HepG2 (cell line): Measurements from ENCODE around the gene HBQ1. TPM values are rescaled to one million over a fixed set of nuclear protein-coding genes. Genes with fewer than 3 reads are reported as not detected.
A peak's percentile ranks its signal among the peaks of the same experiment; 100 is the strongest.

Experiments used
- AGO1 ChIP-seq: fragments of 200-400 bp; formaldehyde crosslinking; IDR thresholded peaks from 2 replicates; pipeline ENCODE4 v1.6.1; 2017; ENCODE audit warnings: mild to moderate bottlenecking, low read depth, low read length, moderate library complexity; ENCODE audit not compliant: poor library complexity, severe bottlenecking
- CBX2 ChIP-seq, 2 experiments: fragments of 200-600 bp in 1 of 2; sonication (generic); formaldehyde crosslinking in 1 of 2; IDR thresholded peaks; 2 replicates each; pipeline versions ENCODE4 v1.7.0 to v1.8.1; 2018 to 2022; ENCODE audit warnings: low read depth in 2 of 2, low read length in 1 of 2, mild to moderate bottlenecking in 1 of 2, missing genetic modification reagents in 1 of 2
- CEBPB ChIP-seq: IDR thresholded peaks from 2 replicates; pipeline ENCODE4 v1.6.1; 2011; ENCODE audit warnings: low read depth, low read length, improper control_type of control experiment, borderline replicate concordance
- HNF4G ChIP-seq, 2 experiments: sonication (generic) in 1 of 2; formaldehyde crosslinking in 1 of 2; IDR thresholded peaks; 2 replicates each; pipeline versions ENCODE4 v1.4.0 to v1.6.1; 2011 to 2020; ENCODE audit warnings: borderline replicate concordance in 2 of 2, low read depth in 2 of 2, mild to moderate bottlenecking in 2 of 2, low read length in 1 of 2, missing genetic modification reagents in 1 of 2, moderate library complexity in 1 of 2
- IRX3 ChIP-seq: sonication (generic); formaldehyde crosslinking; IDR thresholded peaks from 2 replicates; pipeline ENCODE4 v1.8.1; 2023; ENCODE audit warnings: mild to moderate bottlenecking, low read depth, missing genetic modification reagents, borderline replicate concordance
- JDP2 ChIP-seq: sonication (generic); formaldehyde crosslinking; IDR thresholded peaks from 2 replicates; pipeline ENCODE4 v1.8.1; 2022; ENCODE audit warnings: missing genetic modification reagents, borderline replicate concordance
- KAT2B ChIP-seq: fragments of 150-350 bp; IDR thresholded peaks from 2 replicates; pipeline ENCODE4 v1.6.1; 2014; ENCODE audit warnings: low read depth, low read length, borderline replicate concordance
- MEIS1 ChIP-seq: sonication (generic); formaldehyde crosslinking; IDR thresholded peaks from 2 replicates; pipeline ENCODE4 v1.9.0; 2021; ENCODE audit warnings: mild to moderate bottlenecking, missing genetic modification reagents, moderate library complexity, borderline replicate concordance
- PCBP1 ChIP-seq: fragments of 200-400 bp; formaldehyde crosslinking; IDR thresholded peaks from 2 replicates; pipeline ENCODE4 v1.6.1; 2017; ENCODE audit warnings: mild to moderate bottlenecking, low read depth, low read length, borderline replicate concordance
- RBM39 ChIP-seq: fragments of 200-400 bp; formaldehyde crosslinking; IDR thresholded peaks from one replicate; pipeline ENCODE4 v1.6.1; 2018; ENCODE audit warnings: antibody characterized with exemption, mild to moderate bottlenecking, low read depth, low read length; ENCODE audit not compliant: poor library complexity, severe bottlenecking
- RFX5 ChIP-seq: IDR thresholded peaks from 2 replicates; pipeline ENCODE4 v1.6.1; 2011; ENCODE audit warnings: low read depth, low read length, improper control_type of control experiment
- RXRB ChIP-seq: IDR thresholded peaks from 2 replicates; pipeline ENCODE4 v1.6.1; 2016; ENCODE audit warnings: borderline replicate concordance, missing genetic modification reagents, missing compliant biosample characterization
- THYN1 ChIP-seq: sonication (generic); formaldehyde crosslinking; IDR thresholded peaks from 2 replicates; pipeline ENCODE4 v1.8.1; 2023; ENCODE audit warnings: low read depth, mild to moderate bottlenecking, moderate library complexity, missing genetic modification reagents, borderline replicate concordance
- U2AF1 ChIP-seq: fragments of 200-400 bp; formaldehyde crosslinking; optimal IDR thresholded peaks from 2 replicates; pipeline ENCODE3; 2017; ENCODE audit warnings: mild to moderate bottlenecking, low read depth, low read length
- ZGPAT ChIP-seq: IDR thresholded peaks from 2 replicates; pipeline ENCODE4 v1.6.1; 2016; ENCODE audit warnings: mild to moderate bottlenecking
- ZMYM4 ChIP-seq: sonication (generic); formaldehyde crosslinking; IDR thresholded peaks from 2 replicates; pipeline ENCODE4 v1.8.1; 2023; ENCODE audit warnings: mild to moderate bottlenecking, missing genetic modification reagents
- ZNF317 ChIP-seq: sonication (generic); formaldehyde crosslinking; IDR thresholded peaks from 2 replicates; pipeline ENCODE4 v1.5.0; 2020; ENCODE audit warnings: mild to moderate bottlenecking, missing genetic modification reagents
- ZNF335 ChIP-seq: sonication (generic); formaldehyde crosslinking; IDR thresholded peaks from 2 replicates; pipeline ENCODE4 v1.4.0; 2020; ENCODE audit warnings: missing genetic modification reagents
- ZNF660 ChIP-seq: sonication (generic); formaldehyde crosslinking; IDR thresholded peaks from 2 replicates; pipeline ENCODE4 v1.5.1; 2020; ENCODE audit warnings: mild to moderate bottlenecking, low read depth, missing genetic modification reagents, borderline replicate concordance
- ZNF772 ChIP-seq: sonication (generic); formaldehyde crosslinking; IDR thresholded peaks from 2 replicates; pipeline ENCODE4 v1.5.0; 2020; ENCODE audit warnings: mild to moderate bottlenecking, missing genetic modification reagents
- ZNF883 ChIP-seq: sonication (generic); formaldehyde crosslinking; IDR thresholded peaks from 2 replicates; pipeline ENCODE4 v1.5.1; 2020; ENCODE audit warnings: mild to moderate bottlenecking, missing genetic modification reagents; ENCODE audit errors: not compliant biosample characterization
- ZSCAN22 ChIP-seq: sonication (generic); formaldehyde crosslinking; IDR thresholded peaks from 2 replicates; pipeline ENCODE4 v1.4.0; 2020; ENCODE audit warnings: mild to moderate bottlenecking, missing genetic modification reagents
- polyA plus RNA-seq, 8 experiments: library from polyadenylated mRNA; depleted of rRNA in 3 of 8; stranded (reverse) in 7 of 8; unstranded in 1 of 8; fragments of >200 nt; fragmentation: Illumina TruSeq in 4 of 8; extraction: Trizol in 4 of 8; gene quantifications; 2 replicates each; pipeline versions ENCODE4 v1.2.1 to v1.2.3, GENCODE V29; 2011 to 2016; ENCODE audit warnings: low read depth in 4 of 8, missing spikeins in 1 of 8, mixed read lengths in 1 of 8; ENCODE audit not compliant: insufficient read depth in 1 of 8
- total RNA-seq, 5 experiments: library from RNA; depleted of rRNA; stranded (reverse); fragments of >200 nt; fragmentation: Illumina TruSeq; extraction: Trizol; gene quantifications; 2 replicates each; pipeline ENCODE4 v1.2.3, GENCODE V29; 2016; ENCODE audit warnings: low read depth in 1 of 5
- TF ChIP-seq, protein P1 (sequence below): sonication (generic); formaldehyde crosslinking; IDR thresholded peaks from 2 replicates; pipeline ENCODE4 v1.4.0; 2020; ENCODE audit warnings: missing genetic modification reagents, mild to moderate bottlenecking, borderline replicate concordance

The HBQ1 gene
- total and polyA plus RNA-seq, 2 of the 13 experiments (the other 11 are each of a cell fraction or from before 2014, with no cell fraction given) = 4.9 to 7.4 TPM

GRCh38 chr16:180681-181564 lies 664 bp downstream of the HBQ1 start (continued):
- peak; percentile 98; the same call in 1 of the 2 replicates for TF ChIP-seq ZGPAT (CRISPR knock-in tag)
- no peak for TF ChIP-seq THYN1 (CRISPR knock-in tag)
- TF ChIP-seq ZSCAN22 (CRISPR knock-in tag) = peak; percentile 90
- TF ChIP-seq, protein P1, sequence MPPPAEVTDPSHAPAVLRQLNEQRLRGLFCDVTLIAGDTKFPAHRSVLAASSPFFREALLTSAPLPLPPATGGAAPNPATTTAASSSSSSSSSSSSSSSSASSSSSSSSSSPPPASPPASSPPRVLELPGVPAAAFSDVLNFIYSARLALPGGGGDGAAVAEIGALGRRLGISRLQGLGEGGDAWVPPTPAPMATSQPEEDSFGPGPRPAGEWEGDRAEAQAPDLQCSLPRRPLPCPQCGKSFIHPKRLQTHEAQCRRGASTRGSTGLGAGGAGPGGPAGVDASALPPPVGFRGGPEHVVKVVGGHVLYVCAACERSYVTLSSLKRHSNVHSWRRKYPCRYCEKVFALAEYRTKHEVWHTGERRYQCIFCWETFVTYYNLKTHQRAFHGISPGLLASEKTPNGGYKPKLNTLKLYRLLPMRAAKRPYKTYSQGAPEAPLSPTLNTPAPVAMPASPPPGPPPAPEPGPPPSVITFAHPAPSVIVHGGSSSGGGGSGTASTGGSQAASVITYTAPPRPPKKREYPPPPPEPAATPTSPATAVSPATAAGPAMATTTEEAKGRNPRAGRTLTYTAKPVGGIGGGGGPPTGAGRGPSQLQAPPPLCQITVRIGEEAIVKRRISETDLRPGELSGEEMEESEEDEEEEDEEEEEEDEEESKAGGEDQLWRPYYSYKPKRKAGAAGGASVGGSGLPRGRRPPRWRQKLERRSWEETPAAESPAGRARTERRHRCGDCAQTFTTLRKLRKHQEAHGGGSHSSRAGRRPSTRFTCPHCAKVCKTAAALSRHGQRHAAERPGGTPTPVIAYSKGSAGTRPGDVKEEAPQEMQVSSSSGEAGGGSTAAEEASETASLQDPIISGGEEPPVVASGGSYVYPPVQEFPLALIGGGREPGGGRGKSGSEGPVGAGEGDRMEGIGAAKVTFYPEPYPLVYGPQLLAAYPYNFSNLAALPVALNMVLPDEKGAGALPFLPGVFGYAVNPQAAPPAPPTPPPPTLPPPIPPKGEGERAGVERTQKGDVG (CRISPR knock-in tag) = peak; percentile 63; the same call in 1 of the 2 replicates
- TF ChIP-seq AGO1 = peak; percentile 97
- TF ChIP-seq KAT2B = no peak
- no peak for TF ChIP-seq CBX2 (IDR thresholded peaks at IDR 0.05; ENCODE audit: low read depth, low read length)
- no peak for TF ChIP-seq CBX2 (CRISPR knock-in tag; IDR thresholded peaks at IDR 0.05; ENCODE audit: low read depth)
- peak; percentile 73 for TF ChIP-seq RXRB (CRISPR knock-in tag)
- peak; percentile 87 for TF ChIP-seq ZMYM4 (CRISPR knock-in tag)
- peak; percentile 86; the same call in 1 of the 2 replicates for TF ChIP-seq ZNF660
- no peak for TF ChIP-seq CEBPB
- peak; percentile 94 for TF ChIP-seq RBM39
- no peak for TF ChIP-seq U2AF1
- peak; percentile 99 for TF ChIP-seq ZNF883 (CRISPR knock-in tag)
- peak; percentile 84; the same call in 1 of the 2 replicates for TF ChIP-seq JDP2 (CRISPR knock-in tag)
- peak; percentile 82; the same call in 1 of the 2 replicates for TF ChIP-seq ZNF335
- peak; percentile 87 for TF ChIP-seq MEIS1 (CRISPR knock-in tag)
- peak; percentile 97; the same call in 1 of the 2 replicates for TF ChIP-seq IRX3
- no peak for TF ChIP-seq HNF4G (IDR thresholded peaks at IDR 0.05; ENCODE audit: borderline replicate concordance, low read depth, low read length)
- peak; percentile 66; the same call in 1 of the 2 replicates for TF ChIP-seq HNF4G (CRISPR knock-in tag; IDR thresholded peaks at IDR 0.05; ENCODE audit: borderline replicate concordance, low read depth)
- TF ChIP-seq ZNF772 (CRISPR knock-in tag) = peak; percentile 99
- no peak; the same call in 1 of the 2 replicates for TF ChIP-seq ZNF317 (CRISPR knock-in tag)
- no peak for TF ChIP-seq PCBP1
- TF ChIP-seq RFX5 = no peak
